K562 (cell line): ENCODE data around the gene CDK4. TPM values are rescaled to one million over a fixed set of nuclear protein-coding genes. Genes with fewer than 3 reads are reported as not detected.

ENCODE experiments used
- ATAC-seq: fragments of 200-7000 bp; cut with Tn5 transposase; 3 replicates; pipeline ENCODE4 v1.9.1; 2020; ENCODE audit warnings: moderate library complexity
- BruUV-seq: library from RNA; stranded (reverse); fragments of 400-500 nt; replicated peaks from 2 replicates; lab custom pipeline; 2021; lab: Mats Ljungman, UMichigan
- CTCF ChIA-PET: fragments of 300-600 bp; formaldehyde crosslinking; extraction: SDS; loops from one replicate; lab custom pipeline; 2021; ENCODE audit warnings: low intra/inter-chr PET ratio; lab: Yijun Ruan, JAX
- POLR2A ChIA-PET: fragments of 300-600, 350-650 bp; sonication (Branson Sonifier 250); formaldehyde crosslinking; extraction: SDS; loops from one replicate; lab custom pipeline; 2021; ENCODE audit warnings: antibody characterized with exemption, inconsistent platforms; lab: Yijun Ruan, JAX
- DNase-seq, 4 experiments: peaks; one replicate each; pipeline versions ENCODE4 v3.0.0 to v3.0.0-alpha.2; 2011 to 2018; ENCODE audit warnings: low spot score in 3 of 4, mixed read lengths in 3 of 4; ENCODE audit errors: extremely low read depth in 1 of 4
- FAIRE-seq: peaks from 2 replicates; lab custom pipeline; 2011; peaks lifted over from hg19 to GRCh38; lab: Jason Lieb, UNC
- H2AFZ ChIP-seq: 2 replicates; pipeline ENCODE4 v1.6.0; 2011; ENCODE audit warnings: low read depth, low read length, control low read depth, inconsistent platforms
- H3K27ac ChIP-seq: fragments of 200-600 bp; 3 replicates; pipeline ENCODE4 v1.8.0; 2011; ENCODE audit warnings: low read depth, mild to moderate bottlenecking, control low read depth, inconsistent platforms, low read length, moderate library complexity, mixed read lengths; ENCODE audit errors: extremely low read depth
- H3K27me3 ChIP-seq, 2 experiments: fragments of 300-600 bp in 1 of 2; 2 replicates in 1 of 2; 3 replicates in 1 of 2; pipeline versions ENCODE4 v1.6.0 to v1.8.0; 2011; ENCODE audit warnings: inconsistent platforms in 2 of 2, low read length in 2 of 2, mild to moderate bottlenecking in 1 of 2, mixed read lengths in 1 of 2, moderate library complexity in 1 of 2; ENCODE audit not compliant: control insufficient read depth in 2 of 2, insufficient read depth in 2 of 2
- H3K36me3 ChIP-seq: fragments of 300-600 bp; 3 replicates; pipeline ENCODE4 v1.8.0; 2011; ENCODE audit warnings: mild to moderate bottlenecking, low read length, inconsistent platforms; ENCODE audit not compliant: control insufficient read depth, insufficient read depth
- H3K4me1 ChIP-seq, 2 experiments: fragments of 200-600 bp in 1 of 2; replicated peaks in 1 of 2; 2 replicates in 1 of 2; 3 replicates in 1 of 2; pipeline versions ENCODE4 v1.5.1 to v1.8.0; 2011; ENCODE audit warnings: inconsistent platforms in 2 of 2, low read length in 2 of 2, mild to moderate bottlenecking in 1 of 2, mixed read lengths in 1 of 2, moderate library complexity in 1 of 2; ENCODE audit not compliant: control insufficient read depth in 2 of 2, insufficient read depth in 2 of 2
- H3K4me2 ChIP-seq: 2 replicates; pipeline ENCODE4 v1.6.1; 2011; ENCODE audit warnings: low read length, control low read depth, inconsistent platforms, mixed read lengths; ENCODE audit not compliant: insufficient read depth
- H3K4me3 ChIP-seq: fragments of 200-600 bp; sonication (generic), shearing (Covaris generic); 2 replicates; pipeline ENCODE4 v1.5.1; 2016; ENCODE audit warnings: control low read depth, inconsistent platforms
- H3K79me2 ChIP-seq: fragments of 200-600 bp; 3 replicates; pipeline ENCODE4 v1.8.0; 2011; ENCODE audit warnings: low read length, inconsistent platforms; ENCODE audit not compliant: control insufficient read depth, insufficient read depth
- H3K9ac ChIP-seq, 2 experiments: 2 replicates each; pipeline versions ENCODE4 v1.6.0 to v1.6.1; 2011; ENCODE audit warnings: low read depth in 2 of 2, low read length in 2 of 2, control low read depth in 1 of 2, inconsistent platforms in 1 of 2, mild to moderate bottlenecking in 1 of 2, mixed read lengths in 1 of 2; ENCODE audit not compliant: insufficient read depth in 1 of 2
- H3K9me1 ChIP-seq: one replicate; pipeline ENCODE4 v1.6.0; 2011; ENCODE audit warnings: inconsistent platforms, mild to moderate bottlenecking, low read length, moderate library complexity; ENCODE audit not compliant: control insufficient read depth, insufficient read depth
- H3K9me3 ChIP-seq: replicated peaks from 2 replicates; pipeline ENCODE4 v1.5.1; 2011; ENCODE audit warnings: low read depth, low read length, inconsistent platforms; ENCODE audit not compliant: control insufficient read depth, insufficient read depth
- H4K20me1 ChIP-seq: replicated peaks from 2 replicates; pipeline ENCODE4 v1.6.1; 2011; ENCODE audit warnings: low read length, inconsistent platforms, mixed read lengths; ENCODE audit not compliant: control insufficient read depth, insufficient read depth
- ATF7 ChIP-seq: fragments of 450-650 bp; IDR thresholded peaks from 2 replicates; pipeline ENCODE4 v1.7.1; 2014; ENCODE audit warnings: mild to moderate bottlenecking, moderate library complexity
- CGGBP1 ChIP-seq: fragments of 250-450 bp; sonication (Bioruptor Pico); IDR thresholded peaks from 2 replicates; pipeline ENCODE4 v1.9.0; 2021; ENCODE audit warnings: mild to moderate bottlenecking
- CSDE1 ChIP-seq, 2 experiments: fragments of 450-650 bp; IDR thresholded peaks; 2 replicates each; pipeline ENCODE4 v1.6.1; 2016; ENCODE audit warnings: mild to moderate bottlenecking in 1 of 2
- MECOM ChIP-seq: fragments of 250-450 bp; sonication (Bioruptor Pico); IDR thresholded peaks from 2 replicates; pipeline ENCODE4 v1.8.0; 2022; ENCODE audit warnings: inconsistent platforms
- POLR2AphosphoS5 ChIP-seq: IDR thresholded peaks from 2 replicates; pipeline ENCODE4 v1.6.1; 2011; ENCODE audit warnings: mild to moderate bottlenecking, low read depth, low read length, moderate library complexity; ENCODE audit not compliant: control insufficient read depth, insufficient read depth
- POLR2G ChIP-seq: fragments of 200-400 bp; formaldehyde crosslinking; IDR thresholded peaks from 2 replicates; pipeline ENCODE4 v1.6.1; 2017; ENCODE audit warnings: low read depth, mild to moderate bottlenecking, antibody characterized with exemption, low read length, moderate library complexity
- SIN3A ChIP-seq, 2 experiments: fragments of 150-350 bp in 1 of 2; IDR thresholded peaks; 2 replicates each; pipeline ENCODE4 v1.6.1; 2011 to 2016; ENCODE audit warnings: borderline replicate concordance in 2 of 2, low read depth in 2 of 2, low read length in 2 of 2, mild to moderate bottlenecking in 2 of 2, moderate library complexity in 2 of 2; ENCODE audit not compliant: control insufficient read depth in 1 of 2
- ZBTB5 ChIP-seq: fragments of 450-650 bp; IDR thresholded peaks from 2 replicates; pipeline ENCODE4 v1.6.1; 2017; ENCODE audit warnings: antibody characterized with exemption
- WGBS: fragments of 100-300 bp; shearing (Covaris generic); methylation state at CpG from one replicate; pipeline ENCODE4 v1.1.6; 2016; ENCODE audit warnings: low coverage, mixed read lengths; ENCODE audit not compliant: insufficient coverage; ENCODE audit errors: missing lambda C conversion rate; 5-methylcytosine and 5-hydroxymethylcytosine counted together
- in situ Hi-C: fragments of 300-500 bp; cut with MboI; formaldehyde crosslinking; loops from 4 replicates; pipeline ENCODE4 v1.15.0; 2018; ENCODE audit warnings: inconsistent platforms, mixed read lengths
- intact Hi-C: fragments of 100-400 bp; cut with micrococcal nuclease; formaldehyde crosslinking; loops from 2 replicates; pipeline ENCODE4 v1.14.2; 2022
- polyA plus RNA-seq, 8 experiments: library from polyadenylated mRNA; depleted of rRNA in 4 of 8; stranded (reverse) in 5 of 8; unstranded in 3 of 8; fragments of >200 nt; fragmentation: Nextera tagmentation in 2 of 8; fragmentation: Illumina TruSeq in 1 of 8; extraction: Ambion mirVana in 2 of 8; extraction: Trizol in 1 of 8; gene quantifications; 2 replicates each; pipeline versions ENCODE4 v1.2.1 to v1.2.3, GENCODE V29; 2011 to 2014; ENCODE audit warnings: inconsistent platforms in 1 of 8, missing spikeins in 1 of 8
- total RNA-seq, 7 experiments: library from RNA; depleted of rRNA in 6 of 7; stranded (reverse); fragments of >200 nt in 6 of 7; fragmentation: Illumina TruSeq in 2 of 7; extraction: Trizol in 2 of 7; gene quantifications; 2 replicates each; pipeline versions ENCODE4 v1.2.1 to v1.2.3, GENCODE V29; 2011 to 2021; ENCODE audit warnings: low replicate concordance in 1 of 7

CDK4 gene
- total and polyA plus RNA-seq, 9 of the 15 experiments (the other 6 are each of a cell fraction or from before 2014, with no cell fraction given): 37.8 to 436 (median 238) TPM

- no peaks in the 10 kb centered on the region for H4K20me1 ChIP-seq
- intact Hi-C loops (no loop called here), in situ Hi-C loops (no loop called here)
- 0 out of 2 replicates have a peak, but pooled peaks have one; percentile 6 for TF ChIP-seq POLR2AphosphoS5
- no peak for TF ChIP-seq ATF7
- peaks cover 33% of the 10 kb centered on the region for H3K36me3 ChIP-seq
- DNase-seq (no peak), ATAC-seq (no peak), FAIRE-seq (no peak)
- no peak overlapping the region for H2AFZ ChIP-seq
- no peaks in the 10 kb centered on the region for H3K27me3 ChIP-seq
- no peaks in the 10 kb centered on the region for H3K9me3 ChIP-seq
- H3K4me3 ChIP-seq: no peak overlapping the region
- peak overlapping the region; percentile 63; the same call in 1 of the 2 replicates for H3K4me2 ChIP-seq
- H3K27ac ChIP-seq: no peak overlapping the region; the same call in 2 of the 3 replicates
- peaks cover 13% of the 10 kb centered on the region for H3K79me2 ChIP-seq
- no TSS peak for BruUV-seq
- H3K9me1 ChIP-seq: no peaks in the 10 kb centered on the region
- ChIA-PET CTCF (no interaction called here), POLR2A (interaction anchor here (0.6 to 3.8 kb wide), 7 partner anchors 9 to 30 kb away, joined by 3 to 26 read pairs (median 4); partner anchors contain the start of genes CDK4, TSFM and TSPAN31)
- peak overlapping the region in 1 of 2 experiments; percentile 88; a peak in 1 of 4 replicates for H3K9ac ChIP-seq
- H3K4me1 ChIP-seq: peaks cover 18 to 39% of the 10 kb centered on the region in 2 experiments
Measured at GRCh38 chr12:57767305-57767698, 15.2 kb upstream of the CDK4 start.

GRCh38 chr12:57766464-57767304, 14.6 kb upstream of the CDK4 start, which contains the start of gene CYP27B1:
Gene CYP27B1 (minus strand): TSS chr12:57767078. CDS start chr12:57767041, 37 bp downstream.
- WGBS: 20% methylated on average over 37 of the region's 38 CpGs
- peak within 1 kb of the TSS in 1 of 2 experiments; percentile 88; a peak in 2 of 4 replicates for H3K9ac ChIP-seq
- intact Hi-C loops: no loop called here
- TF ChIP-seq MECOM (CRISPR knock-in tag): no peak
- TF ChIP-seq CSDE1 (IDR thresholded peaks at IDR 0.05): no peak
- TF ChIP-seq CGGBP1 (CRISPR knock-in tag): no peak
- peak; percentile 67 for TF ChIP-seq ZBTB5
- TF ChIP-seq POLR2G: peak; percentile 46
- no peak for TF ChIP-seq SIN3A (IDR thresholded peaks at IDR 0.05; ENCODE audit: borderline replicate concordance in 2 of 2, control insufficient read depth in 1 of 2, low read depth in 2 of 2, low read length in 2 of 2)

More at GRCh38 chr12:57766464-57767304, 14.6 kb upstream of the CDK4 start, which contains the start of gene CYP27B1:
- H3K27me3 ChIP-seq: no peaks in the 10 kb centered on the region
- no TSS peak for BruUV-seq
- H2AFZ ChIP-seq: peak within 1 kb of the TSS; percentile 10; the same call in 1 of the 2 replicates
- ChIA-PET CTCF (no interaction called here), POLR2A (interaction anchor here (1.0 to 3.8 kb wide), 7 partner anchors 10 to 142 kb away, joined by 3 to 26 read pairs (median 4); partner anchors contain the start of genes AVIL, TSFM and TSPAN31)
- DNase-seq: peak; percentile 47 to 68 (median 52)
- in situ Hi-C loops: no loop called here
- FAIRE-seq: peak; percentile 29
- peaks cover 33% of the 10 kb centered on the region for H3K36me3 ChIP-seq
- ATAC-seq: peak; percentile 69
- H4K20me1 ChIP-seq: no peaks in the 10 kb centered on the region
- H3K9me3 ChIP-seq: no peaks in the 10 kb centered on the region
- peaks cover 13% of the 10 kb centered on the region for H3K79me2 ChIP-seq
- no peaks in the 10 kb centered on the region for H3K9me1 ChIP-seq
- H3K4me2 ChIP-seq: peak within 1 kb of the TSS; percentile 63
- H3K4me3 ChIP-seq: no peak within 1 kb of the TSS
- H3K27ac ChIP-seq: no peak within 1 kb of the TSS; the same call in 2 of the 3 replicates
- peaks cover 18 to 34% of the 10 kb centered on the region in 2 experiments for H3K4me1 ChIP-seq
